GM23248 (cell line): ENCODE measurements around the gene TRIM3. TPM values are rescaled to one million over a fixed set of nuclear protein-coding genes. Genes with fewer than 3 reads are reported as not detected.
A peak's percentile ranks its signal among the peaks of the same experiment; 100 is the strongest.

Experiments
- DNase-seq: peaks from one replicate; pipeline ENCODE4 v3.0.0-alpha.2; 2015
- H2AFZ ChIP-seq: fragments of 200-600 bp; sonication (generic); 2 replicates; pipeline ENCODE4 v1.6.1; 2016; ENCODE audit warnings: antibody characterized with exemption
- H3F3A ChIP-seq: fragments of 200-600 bp; sonication (generic); 2 replicates; pipeline ENCODE4 v1.6.1; 2016; ENCODE audit warnings: mild to moderate bottlenecking, antibody characterized with exemption, mixed run types; ENCODE audit not compliant: insufficient read depth
- H3K27ac ChIP-seq: fragments of 200-600 bp; sonication (generic); 2 replicates; pipeline ENCODE4 v1.5.1; 2016; ENCODE audit warnings: mild to moderate bottlenecking
- H3K27me3 ChIP-seq: fragments of 200-600 bp; sonication (generic); replicated peaks from 2 replicates; pipeline ENCODE4 v1.6.1; 2016; ENCODE audit warnings: mild to moderate bottlenecking; ENCODE audit not compliant: insufficient read depth
- H3K36me3 ChIP-seq: fragments of 200-600 bp; sonication (generic); 2 replicates; pipeline ENCODE4 v1.6.1; 2016; ENCODE audit warnings: low read depth, mild to moderate bottlenecking
- H3K4me1 ChIP-seq: fragments of 200-600 bp; sonication (generic); 2 replicates; pipeline ENCODE4 v1.6.1; 2016; ENCODE audit warnings: mild to moderate bottlenecking; ENCODE audit not compliant: insufficient read depth
- H3K4me2 ChIP-seq: fragments of 200-600 bp; sonication (generic); one replicate; pipeline ENCODE4 v1.6.1; 2016; ENCODE audit warnings: mild to moderate bottlenecking; ENCODE audit not compliant: unreplicated experiment
- H3K4me3 ChIP-seq: fragments of 200-600 bp; sonication (generic); 2 replicates; pipeline ENCODE4 v1.5.1; 2016; ENCODE audit warnings: mild to moderate bottlenecking
- H3K79me2 ChIP-seq: fragments of 200-600 bp; sonication (generic); 2 replicates; pipeline ENCODE4 v1.6.1; 2016; ENCODE audit warnings: mild to moderate bottlenecking; ENCODE audit not compliant: insufficient read depth
- H3K9ac ChIP-seq: fragments of 200-600 bp; sonication (generic); 2 replicates; pipeline ENCODE4 v1.6.1; 2016; ENCODE audit warnings: mild to moderate bottlenecking
- H3K9me2 ChIP-seq: fragments of 200-600 bp; sonication (generic); 2 replicates; pipeline ENCODE4 v1.6.1; 2016; ENCODE audit warnings: mixed run types, mild to moderate bottlenecking, moderate library complexity; ENCODE audit not compliant: insufficient read depth
- H3K9me3 ChIP-seq: fragments of 200-600 bp; sonication (generic); one replicate; pipeline ENCODE4 v1.6.1; 2017; ENCODE audit warnings: low read depth
- H4K20me1 ChIP-seq: fragments of 200-600 bp; sonication (generic); 2 replicates; pipeline ENCODE4 v1.6.0; 2016; ENCODE audit not compliant: insufficient read depth
- EZH2 ChIP-seq: fragments of 200-600 bp; sonication (generic); IDR thresholded peaks from 2 replicates; pipeline ENCODE4 v1.6.1; 2018; ENCODE audit warnings: antibody characterized with exemption, mild to moderate bottlenecking; ENCODE audit not compliant: insufficient read depth, poor library complexity, severe bottlenecking
- EZH2phosphoT487 ChIP-seq: fragments of 200-600 bp; sonication (generic); IDR thresholded peaks from 2 replicates; pipeline ENCODE4 v1.6.1; 2018; ENCODE audit warnings: antibody characterized with exemption, moderate library complexity, mild to moderate bottlenecking, low read depth; ENCODE audit not compliant: insufficient read depth
- WGBS, 2 experiments: methylation state at CpG; one replicate each; pipeline ENCODE4 v1.1.6; 2015 to 2017; ENCODE audit warnings: low lambda C conversion rate in 2 of 2, low coverage in 1 of 2; ENCODE audit errors: missing lambda C conversion rate in 2 of 2; 5-methylcytosine and 5-hydroxymethylcytosine counted together
- in situ Hi-C: fragments of 300-500 bp; cut with MboI; formaldehyde crosslinking; loops from 2 replicates; pipeline ENCODE4 v1.15.0; 2020
- polyA plus RNA-seq: library from polyadenylated mRNA; unstranded; fragments of >200 nt; fragmentation: Nextera tagmentation; extraction: Ambion mirVana; gene quantifications from 2 replicates; pipeline ENCODE4 v1.2.1, GENCODE V29; 2016
- total RNA-seq: library from RNA; depleted of rRNA; stranded (reverse); fragments of >200 nt; shearing (Covaris generic); gene quantifications from 2 replicates; pipeline ENCODE4 v1.2.3, GENCODE V29; 2014

TRIM3 gene
- total and polyA plus RNA-seq, 2 experiments from 2014 or later, result 15.2 to 29.9 TPM

DNA sequence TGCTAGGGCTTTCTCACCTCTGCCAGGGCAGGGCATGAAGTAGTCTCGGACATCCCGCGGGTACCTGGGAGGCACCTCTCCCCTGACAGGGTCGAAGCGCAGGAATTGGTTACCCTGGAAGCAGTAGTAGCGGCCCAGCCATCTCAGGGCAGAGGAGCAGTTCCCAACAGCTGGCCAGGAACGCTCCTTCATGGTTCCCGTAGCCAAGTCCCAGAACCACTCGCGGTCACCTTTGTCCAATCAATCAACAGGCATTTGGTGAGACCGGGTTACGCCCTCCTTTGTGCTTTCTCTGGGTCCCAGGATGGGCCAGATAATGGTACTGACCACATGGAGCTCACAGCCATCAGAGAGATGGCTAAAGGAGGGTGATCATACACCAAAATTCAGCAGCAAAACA is 36.3 kb downstream of the TRIM3 start:
- Histone ChIP-seq H3K9me2 (no peaks in the 10 kb centered on the region), H3K27ac (no peak overlapping the region), H3K4me3 (no peak overlapping the region), H3K79me2 (no peaks in the 10 kb centered on the region), H3K4me2 (no peak overlapping the region), H3K9me3 (no peaks in the 10 kb centered on the region), H3K9ac (no peak overlapping the region), H4K20me1 (no peaks in the 10 kb centered on the region), H3K27me3 (no peaks in the 10 kb centered on the region), H3F3A (0 out of 2 replicates have a peak, but pooled peaks cover 5% of the 10 kb centered on the region), H3K36me3 (no peaks in the 10 kb centered on the region), H3K4me1 (no peaks in the 10 kb centered on the region), H2AFZ (no peak overlapping the region)
- TF ChIP-seq EZH2 (no peak), EZH2phosphoT487 (no peak)
- 88 to 94% methylated on average over 12 of the region's 12 CpGs for WGBS, 2 experiments
- in situ Hi-C loops, result no loop called here
- no peak for DNase-seq

DNA sequence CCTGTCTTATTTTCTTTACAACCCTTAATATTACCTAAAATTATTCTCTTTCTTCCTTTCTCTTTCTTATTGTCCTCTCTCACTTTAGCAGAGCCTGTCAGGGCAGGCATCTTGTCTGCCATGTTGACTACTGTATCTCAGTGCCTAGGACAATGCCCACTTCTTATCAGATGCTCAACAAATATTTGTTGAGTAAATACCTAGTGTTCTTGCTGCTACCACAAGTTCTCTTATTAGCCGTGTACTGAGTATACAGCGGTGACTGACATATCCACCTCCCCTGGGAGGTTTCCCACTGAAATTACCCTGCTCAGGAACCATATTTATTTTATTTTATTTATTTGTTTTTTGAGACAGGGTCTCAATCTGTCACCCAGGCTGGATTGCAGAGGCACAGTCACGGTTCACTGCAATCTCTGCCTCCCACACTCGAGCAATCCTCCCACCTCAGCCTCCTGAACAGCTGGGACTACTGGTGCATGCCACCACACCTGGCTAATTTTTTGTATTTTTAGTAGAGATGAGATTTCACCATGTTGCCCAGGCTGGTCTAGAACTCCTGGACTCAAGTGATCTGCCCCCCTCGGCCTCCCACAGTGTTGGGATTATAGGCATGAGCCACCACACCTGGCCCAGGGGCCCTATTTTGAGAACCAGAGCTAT is 39.6 kb downstream of the TRIM3 start:
- Histone ChIP-seq H3K4me2 (no peak overlapping the region), H3K36me3 (no peaks in the 10 kb centered on the region), H3F3A (peaks cover 8% of the 10 kb centered on the region; the same call in 1 of the 2 replicates), H3K4me1 (no peaks in the 10 kb centered on the region), H3K79me2 (no peaks in the 10 kb centered on the region), H3K27me3 (no peaks in the 10 kb centered on the region), H3K9me2 (no peaks in the 10 kb centered on the region), H3K27ac (no peak overlapping the region), H3K9ac (no peak overlapping the region), H3K9me3 (no peaks in the 10 kb centered on the region), H3K4me3 (no peak overlapping the region), H2AFZ (no peak overlapping the region), H4K20me1 (no peaks in the 10 kb centered on the region)
- TF ChIP-seq EZH2phosphoT487, result no peak
- TF ChIP-seq EZH2, result no peak
- 57 to 65% methylated on average over 5 of the region's 5 CpGs for WGBS, 2 experiments
- in situ Hi-C loops, result no loop called here
- DNase-seq, result no peak

DNA sequence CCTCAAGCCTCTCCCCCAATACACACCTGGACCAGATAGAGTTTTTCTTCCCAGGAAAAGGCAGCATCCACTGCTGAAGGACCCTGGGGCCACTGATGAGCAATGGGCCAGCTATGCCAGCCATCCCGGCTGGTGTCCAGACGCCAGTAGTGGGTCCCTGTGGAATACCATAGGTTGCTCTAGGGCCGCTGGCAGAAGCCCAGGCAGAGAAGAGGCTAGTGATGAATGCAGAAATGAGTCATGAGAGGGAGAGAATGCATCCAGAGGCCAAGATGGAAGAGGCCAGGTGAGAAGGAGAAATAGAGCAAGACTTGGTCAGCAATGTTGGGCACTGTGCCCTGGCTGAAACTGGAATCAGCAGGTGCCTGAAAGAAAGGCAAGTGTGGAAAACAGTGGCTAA is 41.9 kb downstream of the TRIM3 start:
- H3K4me3 ChIP-seq, result no peak overlapping the region
- peaks cover 8% of the 10 kb centered on the region; the same call in 1 of the 2 replicates for H3F3A ChIP-seq
- no peaks in the 10 kb centered on the region for H3K9me3 ChIP-seq
- H3K79me2 ChIP-seq, result no peaks in the 10 kb centered on the region
- no peaks in the 10 kb centered on the region for H3K27me3 ChIP-seq
- H3K9ac ChIP-seq, result no peak overlapping the region
- TF ChIP-seq EZH2phosphoT487 (no peak), EZH2 (no peak)
- no peak overlapping the region for H2AFZ ChIP-seq
- H3K27ac ChIP-seq, result no peak overlapping the region
- in situ Hi-C loops, result no loop called here
- H3K4me2 ChIP-seq, result no peak overlapping the region
- H3K9me2 ChIP-seq, result no peaks in the 10 kb centered on the region
- no peaks in the 10 kb centered on the region for H4K20me1 ChIP-seq
- peak; percentile 94 for DNase-seq
- H3K36me3 ChIP-seq, result no peaks in the 10 kb centered on the region
- WGBS, 2 experiments, result 13 to 31% methylated on average over 3 of the region's 3 CpGs
- H3K4me1 ChIP-seq, result no peaks in the 10 kb centered on the region

DNA sequence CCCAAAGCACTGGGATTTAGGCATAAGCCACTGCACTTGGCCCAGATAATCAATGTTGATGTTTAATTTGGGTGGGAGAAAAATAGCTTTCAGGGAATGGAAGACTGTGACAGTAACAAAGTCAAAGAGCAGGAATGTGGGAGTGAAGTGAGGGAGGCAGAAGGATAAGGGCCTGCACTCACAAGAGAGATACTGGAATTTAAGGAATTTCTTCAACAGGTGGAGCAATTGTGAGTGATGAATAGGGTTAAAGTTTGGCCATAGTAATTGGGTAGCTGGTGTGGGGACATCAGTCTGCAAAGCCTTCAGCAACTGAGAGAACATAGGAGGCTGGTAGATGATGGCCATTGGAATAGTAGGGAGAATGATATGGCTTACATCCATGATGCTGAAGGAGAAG is 46.2 kb downstream of the TRIM3 start:
- no peaks in the 10 kb centered on the region for H3K79me2 ChIP-seq
- no peaks in the 10 kb centered on the region for H3K4me1 ChIP-seq
- H3K9ac ChIP-seq, result no peak overlapping the region
- peaks cover 5% of the 10 kb centered on the region; the same call in 1 of the 2 replicates for H3F3A ChIP-seq
- H2AFZ ChIP-seq, result no peak overlapping the region
- H3K4me2 ChIP-seq, result no peak overlapping the region
- no peak overlapping the region for H3K4me3 ChIP-seq
- no peaks in the 10 kb centered on the region for H3K36me3 ChIP-seq
- no peak overlapping the region for H3K27ac ChIP-seq
- no peak for DNase-seq
- no peaks in the 10 kb centered on the region for H3K9me3 ChIP-seq
- H3K27me3 ChIP-seq, result no peaks in the 10 kb centered on the region
- TF ChIP-seq EZH2 (no peak), EZH2phosphoT487 (no peak)
- H4K20me1 ChIP-seq, result no peaks in the 10 kb centered on the region
- H3K9me2 ChIP-seq, result no peaks in the 10 kb centered on the region
- in situ Hi-C loops, result no loop called here

DNA sequence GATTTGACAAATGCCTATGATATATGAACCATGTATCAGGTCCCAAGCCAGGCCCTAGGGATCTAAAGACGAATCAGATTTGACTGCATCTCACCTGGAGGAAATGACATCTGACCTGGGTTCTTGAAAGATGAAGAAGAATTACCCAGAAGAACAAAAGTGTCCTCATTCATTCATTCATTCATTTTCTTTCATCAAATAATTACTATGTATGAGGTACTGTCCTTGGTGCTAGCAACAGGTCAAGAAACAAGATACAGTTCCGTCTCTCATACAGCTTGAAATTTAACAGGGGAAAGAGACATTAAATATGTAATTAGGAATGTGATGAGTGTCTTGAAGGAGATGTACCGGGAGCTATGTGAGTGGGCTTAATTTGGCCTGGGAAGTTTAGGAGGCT is 53.1 kb downstream of the TRIM3 start:
- no peaks in the 10 kb centered on the region for H3F3A ChIP-seq
- 71 to 74% methylated on average over 3 of the region's 3 CpGs for WGBS, 2 experiments
- H3K27me3 ChIP-seq, result no peaks in the 10 kb centered on the region
- H3K36me3 ChIP-seq, result no peaks in the 10 kb centered on the region
- DNase-seq, result no peak
- in situ Hi-C loops, result no loop called here
- no peak overlapping the region for H3K4me3 ChIP-seq
- no peak overlapping the region for H3K4me2 ChIP-seq
- peaks cover 20% of the 10 kb centered on the region for H3K79me2 ChIP-seq
- no peaks in the 10 kb centered on the region for H3K9me2 ChIP-seq
- no peaks in the 10 kb centered on the region for H3K9me3 ChIP-seq
- peaks cover 13% of the 10 kb centered on the region; the same call in 1 of the 2 replicates for H3K4me1 ChIP-seq
- no peak for TF ChIP-seq EZH2phosphoT487
- TF ChIP-seq EZH2, result no peak
- H2AFZ ChIP-seq, result no peak overlapping the region
- H4K20me1 ChIP-seq, result no peaks in the 10 kb centered on the region; the same call in 1 of the 2 replicates
- no peak overlapping the region for H3K9ac ChIP-seq
- H3K27ac ChIP-seq, result no peak overlapping the region
